GM12865 (cell line): ENCODE measurements around the gene OTUD3.

Experiments
- DNase-seq: peaks from one replicate; pipeline ENCODE4 v3.0.0; 2010; ENCODE audit warnings: low read depth
- H3K4me3 ChIP-seq: 2 replicates; pipeline ENCODE4 v1.5.1; 2011; ENCODE audit warnings: mild to moderate bottlenecking, low read depth, low read length, control low read depth
- CTCF ChIP-seq: IDR thresholded peaks from 2 replicates; pipeline ENCODE4 v1.5.1; 2011; ENCODE audit warnings: low read length, control low read depth, low read depth, inconsistent platforms; ENCODE audit not compliant: insufficient read depth; ENCODE audit errors: missing control alignments

OTUD3 gene

DNA sequence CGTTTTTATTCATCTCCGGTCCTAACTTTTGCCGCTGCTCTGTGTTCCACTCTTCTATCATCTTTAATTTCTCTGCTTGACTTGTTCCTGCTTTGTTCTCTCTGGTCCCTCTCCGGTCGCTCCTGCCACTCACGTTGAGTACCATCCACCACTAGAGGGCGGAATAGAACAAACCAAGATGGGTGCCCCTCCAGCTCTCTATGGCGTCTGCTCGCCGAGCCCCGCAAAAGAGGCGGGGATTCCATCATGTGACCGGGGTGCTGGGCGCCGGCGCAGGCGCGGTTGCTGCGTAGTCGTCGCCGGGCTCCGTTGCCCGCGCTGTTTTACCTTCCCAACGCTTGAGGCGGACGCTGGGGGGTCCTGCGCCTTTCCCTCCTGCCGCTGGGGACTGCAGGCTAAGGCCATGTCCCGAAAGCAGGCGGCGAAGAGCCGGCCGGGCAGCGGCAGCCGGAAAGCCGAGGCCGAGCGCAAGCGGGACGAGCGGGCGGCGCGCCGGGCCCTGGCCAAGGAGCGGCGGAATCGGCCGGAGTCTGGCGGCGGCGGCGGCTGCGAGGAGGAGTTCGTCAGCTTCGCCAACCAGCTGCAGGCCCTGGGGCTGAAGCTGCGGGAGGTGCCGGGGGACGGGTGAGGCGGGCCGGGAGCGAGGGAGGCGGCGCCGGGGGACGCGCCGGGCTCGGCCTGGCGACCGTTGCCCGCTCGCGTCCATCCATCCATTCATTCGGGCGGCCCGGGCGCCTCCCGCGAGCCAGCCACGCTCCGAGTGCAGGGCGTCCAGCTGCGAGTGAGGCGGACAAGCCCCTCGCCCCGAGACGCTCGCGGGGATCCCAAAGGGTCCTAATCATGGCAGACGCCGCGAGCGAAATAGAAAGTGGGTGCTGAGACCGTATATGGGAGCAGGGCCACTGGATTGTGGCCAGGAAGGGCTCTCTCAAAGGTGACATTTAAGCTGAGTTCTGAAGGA is at the start of gene OTUD3:
TSS of gene OTUD3 (plus strand) at position 285 of the 961 bp plus-strand sequence. CDS start at position 404, 119 bp downstream.
- DNase-seq: peak; percentile 98
- peak; percentile 83 for TF ChIP-seq CTCF
- peak within 1 kb of the TSS; percentile 81 for H3K4me3 ChIP-seq

GRCh38 chr1:19835578-19835977 is 46.6 kb upstream of the OTUD3 start:
- H3K4me3 ChIP-seq: no peak overlapping the region
- DNase-seq: no peak
- no peak for TF ChIP-seq CTCF

GRCh38 chr1:19837866-19838265 is 44.3 kb upstream of the OTUD3 start:
- TF ChIP-seq CTCF: no peak
- no peak for DNase-seq
- no peak overlapping the region for H3K4me3 ChIP-seq

DNA sequence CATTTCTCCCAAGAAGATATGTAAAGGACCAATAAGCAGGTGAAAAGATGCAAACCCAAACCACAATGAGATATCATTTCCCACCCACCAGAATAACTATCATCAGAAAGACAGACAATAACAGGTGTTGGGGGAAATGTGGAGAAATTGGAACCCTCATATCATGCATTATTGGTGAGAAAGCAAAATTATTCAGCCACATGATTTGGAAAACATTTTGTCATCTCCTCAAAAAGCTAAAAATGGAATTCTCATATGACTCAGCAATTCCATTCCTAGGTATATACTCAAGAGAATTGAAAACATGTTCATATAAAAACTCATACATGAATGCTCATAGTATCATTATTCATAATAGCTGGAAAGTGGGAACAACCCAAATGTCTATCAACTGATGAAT is 42.0 kb upstream of the OTUD3 start:
- no peak for DNase-seq
- no peak overlapping the region for H3K4me3 ChIP-seq
- TF ChIP-seq CTCF: no peak

- TF ChIP-seq CTCF: no peak
- no peak for DNase-seq
- H3K4me3 ChIP-seq: no peak overlapping the region
Observed at GRCh38 chr1:19844731-19845495, 37.3 kb upstream of the OTUD3 start.

- no peak for TF ChIP-seq CTCF
- H3K4me3 ChIP-seq: no peak overlapping the region
- no peak for DNase-seq
Observed at GRCh38 chr1:19845555-19845954, 36.6 kb upstream of the OTUD3 start.
